Islet precursor cell (in vitro differentiated cells): ENCODE results near the gene ATF6B.
"Not testable (repeated sequence)": the region's sequence is repeated elsewhere in the genome, so short reads cannot be mapped to it uniquely, and the experiment has no call there.

Source experiments
- DNase-seq: peaks from one replicate; pipeline ENCODE4 v3.0.0-alpha.2; 2018

Gene ATF6B

DNA sequence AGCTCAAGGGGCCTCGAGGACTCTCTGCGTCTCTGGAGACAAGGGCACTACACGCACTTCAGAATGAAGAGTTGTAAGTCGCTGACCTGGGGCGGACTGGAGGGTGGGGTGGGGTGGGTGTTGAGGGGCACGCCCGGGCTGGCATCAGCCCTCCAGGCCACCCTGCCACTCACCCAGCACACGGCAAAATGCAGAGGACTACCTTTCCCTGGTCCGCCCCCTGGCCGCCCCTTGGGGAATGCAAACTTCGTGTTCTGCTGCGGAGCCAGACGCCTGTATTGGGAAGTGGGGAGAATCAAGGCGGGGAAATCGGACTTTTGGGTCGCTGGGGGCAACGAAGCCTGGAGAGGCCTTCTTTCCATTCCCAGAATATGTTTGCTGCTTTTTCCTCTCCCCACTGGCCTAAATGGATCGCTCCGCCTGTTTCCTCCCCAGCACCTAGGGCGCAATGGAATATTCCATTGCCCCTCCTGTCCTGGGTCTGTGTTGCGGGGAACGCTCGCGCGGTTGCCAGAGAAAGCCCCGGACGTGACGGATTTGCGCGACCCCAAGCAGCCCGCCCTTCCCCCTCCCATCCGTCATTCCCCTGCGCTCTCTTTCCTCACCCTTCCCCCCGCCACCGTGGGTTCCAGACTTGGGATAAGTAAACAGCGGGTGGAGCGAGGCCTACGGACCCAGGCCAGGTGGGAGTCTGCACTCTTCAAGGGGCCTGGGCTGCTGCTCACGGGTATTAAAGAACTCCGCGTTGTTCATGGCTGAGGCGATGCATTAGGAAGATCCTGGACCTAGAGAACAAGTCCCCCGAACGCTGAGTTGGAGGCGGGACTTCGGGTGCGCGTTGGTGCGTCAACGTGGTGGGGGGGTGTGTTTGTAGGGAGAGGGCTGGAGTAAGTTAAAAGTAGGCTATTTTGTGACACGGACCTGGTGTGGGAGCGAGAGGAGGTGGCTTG, 25.8 kb upstream of the ATF6B start, which contains the start of gene PPT2:
Gene PPT2, plus strand, starts transcription at position 578 of the 950 bp plus-strand sequence. CDS start 454 bp downstream, outside the sequence.
- peak; percentile 94 for DNase-seq

GRCh38 chr6:32152769-32153563, 24.9 kb upstream of the ATF6B start:
- peak; percentile 93 for DNase-seq

GRCh38 chr6:32151863-32152768, 24.1 kb upstream of the ATF6B start, which contains the start of gene PRRT1:
TSS of gene PRRT1 (minus strand) at chr6:32151939. CDS start at chr6:32151827, 112 bp downstream.
- DNase-seq = no peak

DNA sequence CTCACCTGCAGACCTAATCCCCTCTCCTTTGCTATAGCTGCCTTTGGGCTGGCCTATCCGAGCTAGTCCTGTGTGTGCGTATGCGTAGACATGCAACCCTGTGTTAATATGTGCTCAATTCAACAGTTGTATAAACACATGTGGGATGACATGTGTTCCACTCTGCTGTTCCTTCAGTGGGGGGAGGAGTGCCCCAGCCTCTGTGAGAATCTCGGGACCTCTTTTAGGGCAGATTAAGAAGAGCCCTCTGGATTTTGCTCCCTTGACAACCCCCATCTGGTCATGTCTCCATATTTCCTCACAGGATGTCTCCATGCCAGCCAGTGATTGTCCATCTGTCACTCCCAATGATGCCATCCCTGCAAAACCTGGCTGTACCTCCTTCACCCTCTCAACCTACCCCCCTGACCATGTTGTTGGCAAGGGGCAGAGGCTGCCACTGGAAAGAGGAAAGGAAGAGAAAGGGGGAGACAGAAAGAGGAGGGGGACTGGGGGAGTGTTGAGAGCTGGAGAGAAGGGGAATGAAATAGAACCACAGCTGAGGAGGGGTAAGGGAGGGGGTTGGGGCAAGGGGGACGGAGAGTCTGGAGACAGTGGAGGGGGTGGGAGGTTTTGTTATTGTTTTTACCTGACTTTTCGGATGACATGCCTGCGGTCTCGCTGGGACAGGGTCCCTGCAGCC, 23.3 kb upstream of the ATF6B start:
- no peak for DNase-seq

DNA sequence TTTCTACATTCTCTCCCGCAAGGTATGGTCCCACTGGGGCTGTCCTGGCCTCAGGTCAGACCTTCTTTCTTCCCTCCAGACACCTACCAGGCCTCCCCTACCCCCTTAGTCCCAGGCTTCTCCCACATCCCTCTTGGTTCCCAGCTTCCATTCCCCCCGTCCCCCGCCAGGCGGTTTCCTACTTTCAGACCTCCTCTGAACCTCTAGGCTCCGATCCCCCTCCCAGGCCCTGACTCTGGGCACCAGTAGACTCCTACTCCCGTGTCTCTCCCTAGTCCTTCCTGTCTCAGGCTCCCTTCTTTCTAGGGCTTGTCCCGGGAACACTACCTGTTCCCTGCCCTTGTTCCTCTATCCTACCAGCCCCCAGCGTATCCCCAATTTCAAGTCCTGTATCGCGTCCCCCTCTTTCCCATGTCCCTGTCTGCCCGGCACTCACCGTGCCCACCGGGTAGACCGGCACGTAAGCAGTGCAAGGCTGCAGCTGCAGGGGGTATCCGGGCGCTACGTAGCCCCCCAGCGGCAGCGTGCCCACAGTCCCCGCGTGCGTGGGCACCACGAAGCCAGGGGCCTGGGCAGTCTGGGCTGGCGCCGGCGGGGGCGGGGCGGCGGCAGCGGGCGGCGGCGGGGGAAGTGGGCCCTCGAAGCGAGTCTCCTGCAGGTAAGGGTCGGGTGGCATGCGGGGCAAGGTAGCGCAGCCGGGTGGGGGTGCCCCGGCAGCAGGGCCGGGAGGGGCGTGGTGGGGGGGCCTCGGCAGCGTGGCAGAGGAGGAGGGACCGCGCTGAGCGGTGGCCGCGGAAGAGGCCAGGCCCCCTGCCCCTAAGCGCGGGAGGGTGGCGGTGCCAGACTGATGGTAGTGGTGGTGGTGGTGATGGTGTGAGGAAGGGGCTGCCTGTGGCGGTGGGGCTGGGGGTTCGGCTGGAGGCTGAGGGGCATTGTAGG, 22.2 kb upstream of the ATF6B start:
- DNase-seq = peak; percentile 55

DNA sequence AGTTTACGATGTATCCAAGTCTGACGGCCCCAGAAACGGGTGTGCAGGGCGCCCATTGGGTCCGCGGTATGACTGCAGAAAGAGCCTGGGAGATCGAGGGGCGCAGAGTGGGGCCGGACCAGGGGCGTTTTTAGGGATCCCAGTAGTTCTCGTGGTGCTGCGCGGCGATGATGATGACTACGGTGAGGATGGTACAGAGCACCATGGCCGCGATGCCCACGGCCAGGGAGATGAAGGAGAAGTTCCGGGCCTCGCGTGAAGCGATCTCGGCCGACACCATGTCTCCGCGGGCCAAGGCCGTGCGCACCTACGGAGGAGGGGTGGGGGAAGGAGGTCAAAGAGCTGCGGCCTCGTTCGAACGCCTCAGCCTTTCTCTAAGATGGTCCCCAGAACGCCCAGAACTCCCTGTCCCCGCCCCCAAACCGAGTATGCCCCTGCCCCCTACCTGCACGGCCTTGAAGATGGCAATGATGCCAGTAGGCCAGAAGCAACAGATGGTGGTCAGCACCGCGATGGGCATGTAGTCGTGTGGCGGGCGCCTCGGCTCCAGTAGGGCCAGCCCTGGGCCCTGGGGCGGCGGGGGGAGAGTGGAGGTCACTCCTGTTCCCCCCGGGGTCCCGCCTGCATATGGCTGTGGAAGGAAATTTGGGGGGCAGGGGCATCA, 21.2 kb upstream of the ATF6B start:
- DNase-seq = no peak

DNA sequence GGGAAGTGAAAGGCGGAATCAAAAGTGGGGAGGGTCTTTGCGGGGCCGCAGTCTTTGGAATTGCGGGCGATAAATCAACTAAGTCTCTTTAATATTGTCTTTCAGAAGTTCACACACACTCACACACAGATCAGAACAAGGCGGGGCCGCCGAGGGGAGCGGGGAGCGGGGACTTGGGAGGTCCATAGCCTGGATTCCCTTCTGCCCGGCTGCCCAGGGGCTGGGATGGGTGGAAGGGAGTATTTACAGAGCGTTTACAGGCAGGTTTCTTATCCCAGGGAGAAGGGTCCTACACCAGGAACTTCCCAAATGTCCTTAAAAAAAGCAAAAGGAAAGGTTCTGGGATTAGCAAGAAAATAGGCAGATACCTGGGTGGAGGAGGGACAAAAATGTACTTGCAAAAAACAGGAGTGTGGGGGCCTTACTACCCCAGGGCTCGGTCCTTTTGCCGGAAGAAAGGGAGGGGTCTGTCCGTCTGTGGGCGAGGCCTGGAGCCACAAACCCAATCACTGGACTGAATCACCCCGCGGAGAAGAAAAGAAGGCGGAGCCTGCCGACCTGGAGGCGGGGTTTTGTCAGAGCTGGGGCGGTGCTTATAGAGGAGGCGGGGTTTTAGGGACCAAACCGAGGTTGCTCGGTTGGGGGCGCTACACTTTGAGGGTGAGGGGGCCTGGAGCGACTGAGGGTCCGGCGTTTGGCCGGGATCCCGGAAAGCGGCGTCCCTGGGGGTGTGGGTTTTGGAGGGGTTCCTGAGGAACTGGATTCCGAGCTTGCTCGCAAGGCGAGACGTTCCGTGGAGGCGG, 20.4 kb upstream of the ATF6B start:
- DNase-seq = peak; percentile 70

DNA sequence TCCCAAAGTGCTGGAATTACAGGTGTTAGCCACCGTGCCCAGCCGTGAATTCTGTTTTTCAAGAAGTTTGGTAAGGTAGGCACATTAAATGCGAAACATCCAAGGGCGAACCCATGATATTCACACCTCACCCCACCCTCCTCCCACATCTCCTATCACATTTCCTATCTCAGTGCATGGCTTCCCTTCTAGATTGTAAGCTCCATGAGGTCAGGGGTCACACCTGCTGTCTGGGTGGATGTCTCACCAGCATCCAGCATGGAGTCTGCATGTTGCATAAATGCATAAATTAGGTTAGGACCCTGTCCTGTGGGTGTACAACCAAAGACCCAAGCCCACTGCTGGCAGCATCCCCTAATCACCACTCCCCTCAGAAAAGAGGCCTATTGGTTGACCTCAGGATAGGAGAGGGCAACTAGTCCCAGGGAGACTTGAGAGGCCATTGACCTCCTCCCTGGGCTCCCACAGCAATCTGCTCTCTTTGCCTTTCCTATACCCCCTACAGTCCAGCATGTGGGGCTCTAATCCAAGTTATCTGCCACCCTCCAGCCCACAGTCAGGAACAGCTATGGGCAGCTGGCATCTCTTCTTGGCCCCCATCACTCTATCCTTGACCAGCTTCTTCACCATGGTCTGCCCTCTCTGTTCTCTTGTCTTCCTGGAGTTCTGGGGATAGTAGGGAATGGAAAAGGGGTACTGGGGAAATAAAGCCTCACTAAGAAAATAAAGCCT, 19.5 kb upstream of the ATF6B start:
- no peak for DNase-seq

DNA sequence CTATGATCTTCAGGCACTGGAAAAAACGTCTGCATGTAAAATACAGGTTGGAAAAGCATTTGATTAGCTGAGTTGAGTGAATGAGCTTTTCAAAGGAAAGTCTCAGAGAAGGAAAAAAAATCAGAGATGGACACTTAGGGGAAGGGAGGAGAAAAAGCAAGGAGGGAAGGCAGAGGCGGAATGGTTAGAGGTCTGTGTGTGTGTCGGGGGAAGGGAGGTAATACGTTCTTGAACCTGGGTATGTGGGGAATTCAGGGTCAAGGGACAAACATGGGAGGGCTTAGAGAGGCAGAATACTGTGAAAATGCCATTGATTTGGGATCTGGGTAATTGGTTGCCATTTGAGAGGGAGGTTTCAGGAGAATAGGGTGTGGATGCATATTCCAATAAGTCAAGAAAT, 18.6 kb upstream of the ATF6B start:
- DNase-seq = no peak

DNA sequence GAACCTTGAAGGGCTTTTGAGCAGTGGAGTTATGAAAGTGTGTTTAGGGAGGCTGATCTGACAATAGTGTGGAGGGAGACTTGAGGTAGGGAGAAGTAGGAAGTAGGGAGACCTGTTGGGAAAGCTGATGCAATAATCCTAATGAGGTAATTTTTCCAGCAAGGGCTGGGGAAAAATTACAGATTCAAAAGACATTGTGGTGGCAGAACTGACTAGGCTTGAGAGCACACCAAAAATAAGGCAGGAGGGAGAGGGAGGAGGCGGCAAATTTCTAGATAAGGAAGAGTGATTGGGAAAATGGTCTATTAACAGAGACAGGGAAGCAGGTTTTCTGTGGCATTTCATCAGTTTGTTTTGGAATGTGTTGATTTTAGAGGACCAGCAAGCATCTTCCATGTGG, 18.2 kb upstream of the ATF6B start:
- DNase-seq = no peak

- DNase-seq = not testable (repeated sequence)
These were observed 16.2 kb upstream of the ATF6B start for GRCh38 chr6:32144238-32144637.

GRCh38 chr6:32140420-32141046, 12.5 kb upstream of the ATF6B start:
- no peak for DNase-seq

GRCh38 chr6:32139590-32139989, 11.5 kb upstream of the ATF6B start:
- DNase-seq = no peak

- no peak for DNase-seq
These were observed 9.4 kb upstream of the ATF6B start for GRCh38 chr6:32137454-32137853.

DNA sequence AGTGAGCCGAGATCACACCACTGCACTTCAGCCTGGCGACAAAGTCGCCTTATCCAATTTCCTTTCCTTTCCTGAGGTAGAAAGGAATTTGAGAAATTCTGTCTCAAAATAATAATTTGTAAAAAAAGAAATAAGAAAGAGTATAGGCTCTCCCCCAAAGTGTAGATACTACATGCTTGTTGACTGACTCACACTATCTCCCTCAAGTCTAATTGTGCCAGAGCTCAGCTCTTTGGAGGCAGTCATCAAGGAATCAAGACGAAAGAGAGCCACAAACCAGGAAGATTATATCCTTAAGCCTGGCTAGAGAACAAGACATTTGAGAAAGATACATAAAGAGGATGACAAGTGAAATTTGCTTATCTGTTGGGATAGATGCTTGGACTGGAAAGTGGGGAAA, 5.7 kb upstream of the ATF6B start:
- DNase-seq = no peak

GRCh38 chr6:32132110-32132509, 4.1 kb upstream of the ATF6B start:
- DNase-seq = no peak

GRCh38 chr6:32131439-32131948, 3.4 kb upstream of the ATF6B start:
- DNase-seq = no peak
